Brain microvascular endothelial cell (primary cell): Measurements from ENCODE around the gene ZCCHC12.

ENCODE experiments used
- DNase-seq: peaks from one replicate; pipeline ENCODE4 v3.0.0-alpha.2; 2020
- H3K27ac ChIP-seq: fragments of 250-450 bp; sonication (Bioruptor Pico); 2 replicates; pipeline ENCODE4 v1.5.1; 2020; ENCODE audit warnings: mild to moderate bottlenecking, moderate library complexity
- H3K27me3 ChIP-seq: fragments of 250-450 bp; sonication (Bioruptor Pico); replicated peaks from 2 replicates; pipeline ENCODE4 v1.5.1; 2020; ENCODE audit warnings: mild to moderate bottlenecking
- H3K36me3 ChIP-seq: fragments of 250-450 bp; sonication (Bioruptor Pico); replicated peaks from 2 replicates; pipeline ENCODE4 v1.5.1; 2020; ENCODE audit warnings: mild to moderate bottlenecking
- H3K4me3 ChIP-seq: 2 replicates; pipeline ENCODE4 v1.5.1; 2011; ENCODE audit warnings: low read depth, mild to moderate bottlenecking, control low read depth, low read length, moderate library complexity
- CTCF ChIP-seq: IDR thresholded peaks from 2 replicates; pipeline ENCODE4 v1.5.1; 2011; ENCODE audit warnings: low read depth, mild to moderate bottlenecking, moderate library complexity, low read length, control low read depth, inconsistent platforms; ENCODE audit errors: missing control alignments
- in situ Hi-C: cut with HindIII; loops from 2 replicates; pipeline ENCODE4 v1.10.0; 2017; ENCODE audit warnings: low sequenced_read_pairs, low pct_ligation_motif_present

The ZCCHC12 gene

GRCh38 chrX:118823263-118824172 lies at the start of gene ZCCHC12:
ZCCHC12 (plus strand) TSS chrX:118823824; CDS start chrX:118825245, 1,421 bp downstream.
- peak within 1 kb of the TSS; percentile 43 for H3K4me3 ChIP-seq
- no peaks in the 10 kb centered on the region for H3K27me3 ChIP-seq
- peak; percentile 37 for DNase-seq
- in situ Hi-C loops = no loop called here
- no peaks in the 10 kb centered on the region for H3K36me3 ChIP-seq
- TF ChIP-seq CTCF = peak; percentile 9
- no peak within 1 kb of the TSS for H3K27ac ChIP-seq

DNA sequence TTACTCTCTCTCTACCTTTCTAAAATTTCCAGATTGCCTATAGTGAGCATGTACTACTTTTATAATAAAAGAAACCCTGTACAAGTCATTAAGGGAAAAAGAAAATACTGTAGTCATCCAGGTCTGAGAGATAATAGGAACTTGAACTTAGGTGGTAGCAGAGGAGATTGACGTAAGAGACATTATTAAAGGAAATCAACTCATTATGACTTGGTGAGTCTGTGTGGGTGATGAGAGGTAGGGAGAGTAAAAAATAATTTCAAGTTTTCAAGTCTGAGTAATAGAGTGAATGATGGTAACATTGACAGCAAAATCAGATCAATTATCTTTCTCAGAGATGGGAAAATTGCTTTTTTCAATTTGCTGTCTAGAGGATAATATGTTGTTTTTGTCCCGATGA lies 44.0 kb upstream of the ZCCHC12 start:
- TF ChIP-seq CTCF = no peak
- no peak for DNase-seq
- no peaks in the 10 kb centered on the region for H3K27me3 ChIP-seq
- no peaks in the 10 kb centered on the region for H3K36me3 ChIP-seq
- no peak overlapping the region for H3K27ac ChIP-seq
- in situ Hi-C loops = no loop called here
- H3K4me3 ChIP-seq = no peak overlapping the region

DNA sequence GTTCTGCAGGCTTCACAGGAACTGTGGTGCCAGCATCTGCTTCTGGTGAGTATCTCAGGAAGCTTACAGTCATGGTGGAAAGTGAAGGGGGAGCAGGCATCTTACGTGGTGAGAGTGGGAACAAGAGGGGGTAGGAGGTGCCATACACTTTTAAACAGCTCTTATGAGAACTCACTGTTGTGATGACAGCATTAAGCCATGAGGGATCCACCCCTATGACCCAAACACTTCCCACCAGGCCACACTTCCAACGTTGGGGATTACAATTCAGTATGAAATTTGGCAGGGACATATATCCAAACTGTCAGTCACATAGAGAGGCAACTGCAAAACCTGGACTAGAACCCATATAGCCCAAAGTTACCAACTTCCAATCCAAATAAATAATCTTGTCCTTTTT lies 43.1 kb upstream of the ZCCHC12 start:
- Histone ChIP-seq H3K36me3 (no peaks in the 10 kb centered on the region), H3K27ac (no peak overlapping the region), H3K4me3 (no peak overlapping the region), H3K27me3 (no peaks in the 10 kb centered on the region)
- in situ Hi-C loops = no loop called here
- no peak for DNase-seq
- no peak for TF ChIP-seq CTCF

DNA sequence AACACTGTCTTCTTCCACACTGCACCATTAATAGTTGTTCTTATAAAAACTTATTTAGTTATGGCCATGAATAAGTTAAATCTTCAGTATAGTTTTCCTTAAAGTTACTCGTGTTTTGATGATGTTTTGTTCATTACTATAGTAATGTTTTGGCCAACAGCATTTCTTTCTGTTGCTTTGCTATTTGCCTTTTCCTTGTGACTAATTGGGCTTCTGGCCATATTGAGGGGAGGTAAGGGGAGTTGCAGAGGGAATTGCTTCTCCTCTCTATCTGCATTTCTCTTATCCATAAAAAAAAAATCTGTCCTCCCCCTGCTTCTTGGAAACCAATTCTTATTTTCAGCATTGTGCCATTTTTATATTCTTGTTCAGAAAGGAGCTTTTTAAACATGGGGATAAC lies 42.7 kb upstream of the ZCCHC12 start:
- no peak for DNase-seq
- Histone ChIP-seq H3K4me3 (no peak overlapping the region), H3K27ac (no peak overlapping the region), H3K36me3 (no peaks in the 10 kb centered on the region), H3K27me3 (no peaks in the 10 kb centered on the region)
- in situ Hi-C loops = no loop called here
- no peak for TF ChIP-seq CTCF

- Histone ChIP-seq H3K27me3 (no peaks in the 10 kb centered on the region), H3K27ac (no peak overlapping the region), H3K36me3 (no peaks in the 10 kb centered on the region), H3K4me3 (no peak overlapping the region)
- TF ChIP-seq CTCF = no peak
- in situ Hi-C loops = no loop called here
- no peak for DNase-seq
Observed at GRCh38 chrX:118795528-118796280, 27.9 kb upstream of the ZCCHC12 start.
